ENCODE measurements around the gene FBXL16.

GRCh38 chr16:728890-729744, 23.5 kb upstream of the FBXL16 start:
- TF ChIP-seq CTCF (IDR thresholded peaks at IDR 0.05) (no peak), POLR2A (IDR thresholded peaks at IDR 0.05) (no peak), POLR2AphosphoS5 (IDR thresholded peaks at IDR 0.05) (no peak)

All from breast epithelium (tissue), 3 donors.